Esophagus muscularis mucosa (tissue), 4 donors: Measurements from ENCODE around the gene RNF175. TPM values are rescaled to one million over a fixed set of nuclear protein-coding genes. Genes with fewer than 3 reads are reported as not detected.

Experiments
- DNase-seq: peaks from one replicate; pipeline ENCODE4 v3.0.0-alpha.2; 2017; ENCODE audit errors: extremely low spot score
- H3K27ac ChIP-seq, 4 donors: fragments of 200-600 bp; sonication (generic); replicated peaks in 1 of 4; 1 replicate in 3 of 4; 2 replicates in 1 of 4; pipeline ENCODE4 v1.5.1; 2016 to 2019; ENCODE audit warnings: mild to moderate bottlenecking in 1 of 4
- H3K27me3 ChIP-seq, 4 donors: fragments of 200-600 bp; sonication (generic); one replicate each; pipeline versions ENCODE4 v1.5.1 to v1.6.0; 2016 to 2019
- H3K36me3 ChIP-seq, 4 donors: fragments of 200-600 bp; sonication (generic); one replicate each; pipeline ENCODE4 v1.5.1; 2016 to 2019
- H3K4me1 ChIP-seq, 4 donors: fragments of 200-600 bp; sonication (generic); one replicate each; pipeline ENCODE4 v1.5.1; 2016 to 2019
- H3K4me3 ChIP-seq, 4 donors: fragments of 200-600 bp; sonication (generic); 1 replicate in 2 of 4; 2 replicates in 2 of 4; pipeline ENCODE4 v1.5.1; 2016 to 2019; ENCODE audit warnings: mild to moderate bottlenecking in 4 of 4, moderate library complexity in 1 of 4
- H3K9me3 ChIP-seq, 4 donors: fragments of 200-600 bp; sonication (generic); 1 replicate in 3 of 4; 2 replicates in 1 of 4; pipeline ENCODE4 v1.5.1; 2016 to 2019
- CTCF ChIP-seq, 3 experiments: fragments of 200-600 bp in 2 of 3; fragments of 450-650 bp in 1 of 3; sonication (generic) in 2 of 3; IDR thresholded peaks; one replicate each; pipeline ENCODE4 v1.5.1; 2017 to 2019; ENCODE audit warnings: antibody characterized with exemption in 3 of 3, mild to moderate bottlenecking in 2 of 3, moderate library complexity in 1 of 3
- EP300 ChIP-seq: sonication (generic); formaldehyde crosslinking; IDR thresholded peaks from one replicate; pipeline ENCODE4 v1.6.1; 2017; ENCODE audit warnings: antibody characterized with exemption
- POLR2A ChIP-seq: fragments of 450-650 bp; IDR thresholded peaks from one replicate; pipeline ENCODE4 v1.6.1; 2017; ENCODE audit warnings: antibody characterized with exemption, moderate library complexity, mild to moderate bottlenecking, low read depth
- POLR2AphosphoS5 ChIP-seq, 2 donors: sonication (generic); formaldehyde crosslinking; IDR thresholded peaks; one replicate each; pipeline ENCODE4 v1.6.1; 2017; ENCODE audit warnings: antibody characterized with exemption in 2 of 2
- WGBS: methylation state at CpG from one replicate; pipeline ENCODE4 v1.1.5; 2018; 5-methylcytosine and 5-hydroxymethylcytosine counted together
- intact Hi-C: fragments of 100-400 bp; cut with DNase I; formaldehyde crosslinking; loops from one replicate; pipeline ENCODE4 v1.15.1; 2023
- total RNA-seq, 4 donors: library from RNA; depleted of rRNA; stranded (reverse); fragments of >200 nt; gene quantifications; one replicate each; pipeline versions ENCODE4 v1.1.0 to v1.2.1, GENCODE V29; 2016

RNF175 gene
- total RNA-seq, 4 donors from 2014 or later = 0.19 to 1.4 (median 0.50) TPM; not detected in 1

- Histone ChIP-seq H3K36me3 (peaks cover 0 to 14% (median 6%) of the 10 kb centered on the region in 4 donors), H3K27ac (peak overlapping the region in 1 of 4 donors; percentile 59), H3K4me1 (peaks cover 13 to 20% (median 18%) of the 10 kb centered on the region in 4 donors), H3K27me3 (no peaks in the 10 kb centered on the region), H3K9me3 (peaks cover 0 to 12% (median 9%) of the 10 kb centered on the region in 4 donors), H3K4me3 (peak overlapping the region; percentile 65 to 74 (median 68))
- 27% methylated on average over 6 of the region's 9 CpGs for WGBS
- intact Hi-C loops = no loop called here
- TF ChIP-seq POLR2AphosphoS5 (IDR thresholded peaks at IDR 0.05) (no peak), CTCF (IDR thresholded peaks at IDR 0.05) (no peak), EP300 (no peak), POLR2A (no peak)
- DNase-seq = no peak
These were observed 74.9 kb downstream of the RNF175 start for GRCh38 chr4:153684971-153685371.

- H3K4me1 ChIP-seq = peaks cover 13 to 20% (median 18%) of the 10 kb centered on the region in 4 donors
- 0% methylated on average over 1 of the region's 75 CpGs for WGBS
- no peak for DNase-seq
- H3K4me3 ChIP-seq = peak within 1 kb of the TSS; percentile 65 to 74 (median 68)
- TF ChIP-seq CTCF (IDR thresholded peaks at IDR 0.05) (no peak), POLR2AphosphoS5 (IDR thresholded peaks at IDR 0.05) (peak; percentile 6 to 32)
- peak within 1 kb of the TSS; percentile 46 to 60 (median 55) for H3K27ac ChIP-seq
- intact Hi-C loops = no loop called here
- peaks cover 0 to 14% (median 6%) of the 10 kb centered on the region in 4 donors for H3K36me3 ChIP-seq
- no peaks in the 10 kb centered on the region for H3K27me3 ChIP-seq
- peaks cover 0 to 12% (median 9%) of the 10 kb centered on the region in 4 donors for H3K9me3 ChIP-seq
These were observed 75.4 kb downstream of the RNF175 start, which contains the start of gene TLR2 for GRCh38 chr4:153684182-153684970. Gene TLR2, plus strand, starts transcription at chr4:153684280. Its CDS starts 18,628 bp downstream, at chr4:153702908.

GRCh38 chr4:153683763-153684181 is 76.1 kb downstream of the RNF175 start:
- Histone ChIP-seq H3K4me3 (peak overlapping the region; percentile 65 to 74 (median 68)), H3K9me3 (peaks cover 0 to 10% (median 6%) of the 10 kb centered on the region in 4 donors), H3K27ac (peak overlapping the region in 1 of 4 donors; percentile 60), H3K4me1 (peaks cover 13 to 20% (median 18%) of the 10 kb centered on the region in 4 donors), H3K36me3 (peaks cover 0 to 11% (median 5%) of the 10 kb centered on the region in 4 donors), H3K27me3 (no peaks in the 10 kb centered on the region)
- WGBS = 63% methylated on average over 4 of the region's 27 CpGs
- intact Hi-C loops = no loop called here
- TF ChIP-seq POLR2A = no peak
- no peak for TF ChIP-seq POLR2AphosphoS5 (IDR thresholded peaks at IDR 0.05)
- TF ChIP-seq EP300 = no peak
- TF ChIP-seq CTCF (IDR thresholded peaks at IDR 0.05) = no peak
- DNase-seq = no peak

- Histone ChIP-seq H3K27ac (no peak overlapping the region), H3K36me3 (no peaks in the 10 kb centered on the region), H3K4me3 (no peak overlapping the region), H3K4me1 (peaks cover 9 to 12% (median 9%) of the 10 kb centered on the region in 4 donors), H3K27me3 (no peaks in the 10 kb centered on the region), H3K9me3 (peaks cover 0 to 9% (median 2%) of the 10 kb centered on the region in 4 donors)
- 88% methylated on average over 6 of the region's 6 CpGs for WGBS
- TF ChIP-seq EP300 = no peak
- TF ChIP-seq CTCF (IDR thresholded peaks at IDR 0.05) = no peak
- no peak for TF ChIP-seq POLR2A
- TF ChIP-seq POLR2AphosphoS5 (IDR thresholded peaks at IDR 0.05) = no peak
- intact Hi-C loops = no loop called here
- no peak for DNase-seq
These were observed 80.3 kb downstream of the RNF175 start for GRCh38 chr4:153679486-153679885.
